Measurements from ENCODE around the gene ATP6V0C. TPM values are rescaled to one million over a fixed set of nuclear protein-coding genes. Genes with fewer than 3 reads are reported as not detected.
A peak's percentile ranks its signal among the peaks of the same experiment; 100 is the strongest.

The ATP6V0C gene
- total and polyA plus RNA-seq, 2 of the 13 experiments (the other 11 are each of a cell fraction or from before 2014, with no cell fraction given): 10.4 to 20.1 TPM

DNA sequence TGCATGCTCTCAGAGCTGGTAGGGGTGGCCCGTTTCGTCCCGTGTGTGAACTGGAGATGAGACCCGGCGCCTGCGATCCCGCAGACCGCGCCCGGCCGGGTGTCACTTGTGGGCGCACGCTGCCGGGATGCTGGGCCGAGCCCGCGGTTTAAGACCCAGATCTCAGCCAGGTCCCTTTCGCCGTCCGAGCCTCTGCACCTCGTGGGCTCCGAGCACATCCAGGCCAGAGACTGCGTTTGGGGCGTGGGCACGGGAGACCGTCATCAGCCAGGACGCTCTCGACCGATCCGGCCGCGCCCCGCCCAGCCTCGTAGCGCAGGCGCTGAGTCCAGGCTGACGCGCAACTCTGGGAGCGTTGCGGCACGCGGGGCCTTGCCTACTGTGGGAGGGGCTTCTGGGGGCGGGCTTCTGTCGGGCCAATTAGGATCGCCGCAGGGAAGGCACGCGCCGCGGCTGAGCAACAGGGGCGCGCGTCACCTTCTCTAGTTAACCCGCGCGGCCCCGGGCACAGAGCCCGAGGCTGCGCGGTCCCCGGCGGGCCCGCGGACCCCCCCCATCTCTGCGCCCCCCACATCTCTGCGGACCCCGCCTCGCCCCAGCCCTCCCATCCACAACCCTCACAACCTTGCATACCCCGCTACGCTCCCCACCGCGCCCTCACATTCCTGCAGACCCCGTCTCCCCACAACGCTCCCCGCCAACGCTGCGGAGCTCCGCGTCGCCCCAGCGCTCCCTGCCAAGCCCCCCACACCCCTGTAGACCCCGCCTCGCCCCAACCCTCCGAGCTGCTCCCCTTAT, 18.1 kb downstream of the ATP6V0C start (continued):
- TF ChIP-seq ZBTB21 (CRISPR knock-in tag; IDR thresholded peaks at IDR 0.05): no peak
- TF ChIP-seq ZNF496 (CRISPR knock-in tag; IDR thresholded peaks at IDR 0.05; ENCODE audit: insufficient replicate concordance): no peak
- TF ChIP-seq, protein P1, sequence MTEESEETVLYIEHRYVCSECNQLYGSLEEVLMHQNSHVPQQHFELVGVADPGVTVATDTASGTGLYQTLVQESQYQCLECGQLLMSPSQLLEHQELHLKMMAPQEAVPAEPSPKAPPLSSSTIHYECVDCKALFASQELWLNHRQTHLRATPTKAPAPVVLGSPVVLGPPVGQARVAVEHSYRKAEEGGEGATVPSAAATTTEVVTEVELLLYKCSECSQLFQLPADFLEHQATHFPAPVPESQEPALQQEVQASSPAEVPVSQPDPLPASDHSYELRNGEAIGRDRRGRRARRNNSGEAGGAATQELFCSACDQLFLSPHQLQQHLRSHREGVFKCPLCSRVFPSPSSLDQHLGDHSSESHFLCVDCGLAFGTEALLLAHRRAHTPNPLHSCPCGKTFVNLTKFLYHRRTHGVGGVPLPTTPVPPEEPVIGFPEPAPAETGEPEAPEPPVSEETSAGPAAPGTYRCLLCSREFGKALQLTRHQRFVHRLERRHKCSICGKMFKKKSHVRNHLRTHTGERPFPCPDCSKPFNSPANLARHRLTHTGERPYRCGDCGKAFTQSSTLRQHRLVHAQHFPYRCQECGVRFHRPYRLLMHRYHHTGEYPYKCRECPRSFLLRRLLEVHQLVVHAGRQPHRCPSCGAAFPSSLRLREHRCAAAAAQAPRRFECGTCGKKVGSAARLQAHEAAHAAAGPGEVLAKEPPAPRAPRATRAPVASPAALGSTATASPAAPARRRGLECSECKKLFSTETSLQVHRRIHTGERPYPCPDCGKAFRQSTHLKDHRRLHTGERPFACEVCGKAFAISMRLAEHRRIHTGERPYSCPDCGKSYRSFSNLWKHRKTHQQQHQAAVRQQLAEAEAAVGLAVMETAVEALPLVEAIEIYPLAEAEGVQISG (CRISPR knock-in tag; IDR thresholded peaks at IDR 0.05): peak; percentile 74
- peak; percentile 78 for TF ChIP-seq NFYB (CRISPR knock-in tag; IDR thresholded peaks at IDR 0.05)
- TF ChIP-seq KDM5B (CRISPR knock-in tag; IDR thresholded peaks at IDR 0.05; ENCODE audit: borderline replicate concordance): peak; percentile 81
- TF ChIP-seq, protein P2, sequence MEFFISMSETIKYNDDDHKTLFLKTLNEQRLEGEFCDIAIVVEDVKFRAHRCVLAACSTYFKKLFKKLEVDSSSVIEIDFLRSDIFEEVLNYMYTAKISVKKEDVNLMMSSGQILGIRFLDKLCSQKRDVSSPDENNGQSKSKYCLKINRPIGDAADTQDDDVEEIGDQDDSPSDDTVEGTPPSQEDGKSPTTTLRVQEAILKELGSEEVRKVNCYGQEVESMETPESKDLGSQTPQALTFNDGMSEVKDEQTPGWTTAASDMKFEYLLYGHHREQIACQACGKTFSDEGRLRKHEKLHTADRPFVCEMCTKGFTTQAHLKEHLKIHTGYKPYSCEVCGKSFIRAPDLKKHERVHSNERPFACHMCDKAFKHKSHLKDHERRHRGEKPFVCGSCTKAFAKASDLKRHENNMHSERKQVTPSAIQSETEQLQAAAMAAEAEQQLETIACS (CRISPR knock-in tag; IDR thresholded peaks at IDR 0.05): peak; percentile 77
- TF ChIP-seq SOX13 (IDR thresholded peaks at IDR 0.05): peak; percentile 10; the same call in 1 of the 2 replicates
- peak in 1 of 2 experiments; percentile 35; a peak in 1 of 4 replicates for TF ChIP-seq SOX13 (CRISPR knock-in tag; conservative IDR thresholded peaks at IDR 0.05 in 1 of 2, IDR thresholded peaks at IDR 0.05 in 1 of 2)
- TF ChIP-seq ZNF143 (CRISPR knock-in tag; IDR thresholded peaks at IDR 0.05): peak; percentile 19; the same call in 1 of the 2 replicates
- TF ChIP-seq, protein P3, sequence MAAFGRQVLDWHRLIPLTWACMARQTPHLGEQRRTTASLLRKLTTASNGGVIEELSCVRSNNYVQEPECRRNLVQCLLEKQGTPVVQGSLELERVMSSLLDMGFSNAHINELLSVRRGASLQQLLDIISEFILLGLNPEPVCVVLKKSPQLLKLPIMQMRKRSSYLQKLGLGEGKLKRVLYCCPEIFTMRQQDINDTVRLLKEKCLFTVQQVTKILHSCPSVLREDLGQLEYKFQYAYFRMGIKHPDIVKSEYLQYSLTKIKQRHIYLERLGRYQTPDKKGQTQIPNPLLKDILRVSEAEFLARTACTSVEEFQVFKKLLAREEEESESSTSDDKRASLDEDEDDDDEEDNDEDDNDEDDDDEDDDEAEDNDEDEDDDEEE (CRISPR knock-in tag; IDR thresholded peaks at IDR 0.05): peak; percentile 70; the same call in 1 of the 2 replicates
- TF ChIP-seq EED (CRISPR knock-in tag; IDR thresholded peaks at IDR 0.05): peak; percentile 35; the same call in 1 of the 2 replicates
- TF ChIP-seq, protein P4, sequence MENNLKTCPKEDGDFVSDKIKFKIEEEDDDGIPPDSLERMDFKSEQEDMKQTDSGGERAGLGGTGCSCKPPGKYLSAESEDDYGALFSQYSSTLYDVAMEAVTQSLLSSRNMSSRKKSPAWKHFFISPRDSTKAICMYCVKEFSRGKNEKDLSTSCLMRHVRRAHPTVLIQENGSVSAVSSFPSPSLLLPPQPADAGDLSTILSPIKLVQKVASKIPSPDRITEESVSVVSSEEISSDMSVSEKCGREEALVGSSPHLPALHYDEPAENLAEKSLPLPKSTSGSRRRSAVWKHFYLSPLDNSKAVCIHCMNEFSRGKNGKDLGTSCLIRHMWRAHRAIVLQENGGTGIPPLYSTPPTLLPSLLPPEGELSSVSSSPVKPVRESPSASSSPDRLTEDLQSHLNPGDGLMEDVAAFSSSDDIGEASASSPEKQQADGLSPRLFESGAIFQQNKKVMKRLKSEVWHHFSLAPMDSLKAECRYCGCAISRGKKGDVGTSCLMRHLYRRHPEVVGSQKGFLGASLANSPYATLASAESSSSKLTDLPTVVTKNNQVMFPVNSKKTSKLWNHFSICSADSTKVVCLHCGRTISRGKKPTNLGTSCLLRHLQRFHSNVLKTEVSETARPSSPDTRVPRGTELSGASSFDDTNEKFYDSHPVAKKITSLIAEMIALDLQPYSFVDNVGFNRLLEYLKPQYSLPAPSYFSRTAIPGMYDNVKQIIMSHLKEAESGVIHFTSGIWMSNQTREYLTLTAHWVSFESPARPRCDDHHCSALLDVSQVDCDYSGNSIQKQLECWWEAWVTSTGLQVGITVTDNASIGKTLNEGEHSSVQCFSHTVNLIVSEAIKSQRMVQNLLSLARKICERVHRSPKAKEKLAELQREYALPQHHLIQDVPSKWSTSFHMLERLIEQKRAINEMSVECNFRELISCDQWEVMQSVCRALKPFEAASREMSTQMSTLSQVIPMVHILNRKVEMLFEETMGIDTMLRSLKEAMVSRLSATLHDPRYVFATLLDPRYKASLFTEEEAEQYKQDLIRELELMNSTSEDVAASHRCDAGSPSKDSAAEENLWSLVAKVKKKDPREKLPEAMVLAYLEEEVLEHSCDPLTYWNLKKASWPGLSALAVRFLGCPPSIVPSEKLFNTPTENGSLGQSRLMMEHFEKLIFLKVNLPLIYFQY (CRISPR knock-in tag; IDR thresholded peaks at IDR 0.05; ENCODE audit: borderline replicate concordance): no peak
- TF ChIP-seq KDM5A (IDR thresholded peaks at IDR 0.05; ENCODE audit: borderline replicate concordance, low read length): no peak
- TF ChIP-seq MEIS2 (CRISPR knock-in tag; IDR thresholded peaks at IDR 0.05): peak; percentile 61
- TF ChIP-seq, protein P5, sequence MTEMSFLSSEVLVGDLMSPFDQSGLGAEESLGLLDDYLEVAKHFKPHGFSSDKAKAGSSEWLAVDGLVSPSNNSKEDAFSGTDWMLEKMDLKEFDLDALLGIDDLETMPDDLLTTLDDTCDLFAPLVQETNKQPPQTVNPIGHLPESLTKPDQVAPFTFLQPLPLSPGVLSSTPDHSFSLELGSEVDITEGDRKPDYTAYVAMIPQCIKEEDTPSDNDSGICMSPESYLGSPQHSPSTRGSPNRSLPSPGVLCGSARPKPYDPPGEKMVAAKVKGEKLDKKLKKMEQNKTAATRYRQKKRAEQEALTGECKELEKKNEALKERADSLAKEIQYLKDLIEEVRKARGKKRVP (CRISPR knock-in tag; IDR thresholded peaks at IDR 0.05): peak in 1 of 2 experiments; percentile 93; a peak in 2 of 4 replicates
- TF ChIP-seq ZNF292 (CRISPR knock-in tag; IDR thresholded peaks at IDR 0.05; ENCODE audit: borderline replicate concordance, low read depth): no peak
- no peak for TF ChIP-seq SRSF1 (optimal IDR thresholded peaks at IDR 0.05; ENCODE audit: low read depth, low read length)
- TF ChIP-seq ZNF83 (CRISPR knock-in tag; IDR thresholded peaks at IDR 0.05; ENCODE audit: borderline replicate concordance): 0 out of 2 replicates have a peak, but pooled peaks have one; percentile 47
